HTR-8/SVneo (cell line): ENCODE data around the gene ISYNA1.

ENCODE experiments used
- DNase-seq: peaks from one replicate; pipeline ENCODE4 v3.0.0; 2011; ENCODE audit warnings: low spot score, mixed read lengths; ENCODE audit not compliant: insufficient read length
- FAIRE-seq: peaks from 2 replicates; lab custom pipeline; 2011; peaks lifted over from hg19 to GRCh38; lab: Jason Lieb, UNC

ISYNA1 gene

DNA sequence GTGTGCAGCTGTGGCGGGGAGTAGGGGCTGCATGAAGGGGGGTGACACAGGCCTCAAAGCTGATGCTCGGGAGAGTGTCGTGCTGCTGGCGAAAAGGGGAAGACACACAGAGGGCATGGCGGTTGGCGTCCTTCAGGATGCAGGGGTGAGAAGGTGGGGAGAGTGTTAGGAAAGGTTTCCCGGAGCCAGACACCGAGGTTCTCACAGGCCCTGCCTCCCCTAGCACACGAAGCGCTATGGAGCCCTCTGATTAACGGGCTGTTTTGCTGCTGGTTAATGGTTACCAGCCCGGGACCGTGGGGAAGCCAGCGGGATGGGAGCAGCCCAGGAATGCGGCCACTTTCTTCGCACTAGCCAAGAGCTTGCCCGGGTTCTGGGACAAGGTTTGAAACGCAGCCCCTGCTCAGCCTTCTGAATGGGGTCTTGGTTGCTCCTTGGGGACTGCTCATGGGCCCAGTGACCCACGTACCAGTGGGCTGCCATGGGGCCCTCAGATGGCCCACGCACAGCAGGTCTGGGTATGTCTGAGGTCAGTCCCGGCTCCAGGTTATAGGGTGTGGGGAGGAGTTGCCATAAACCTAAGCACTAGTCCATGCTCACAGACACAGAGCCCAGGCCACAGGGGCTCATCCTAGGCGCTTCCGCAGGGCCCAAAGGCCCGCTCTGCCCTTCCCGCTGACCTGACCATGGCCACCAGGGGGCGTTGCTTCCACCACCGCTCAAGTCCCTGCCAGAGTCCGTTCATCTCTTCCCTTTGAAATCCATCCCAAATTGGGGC, 31.3 kb upstream of the ISYNA1 start:
- no peak for FAIRE-seq

DNA sequence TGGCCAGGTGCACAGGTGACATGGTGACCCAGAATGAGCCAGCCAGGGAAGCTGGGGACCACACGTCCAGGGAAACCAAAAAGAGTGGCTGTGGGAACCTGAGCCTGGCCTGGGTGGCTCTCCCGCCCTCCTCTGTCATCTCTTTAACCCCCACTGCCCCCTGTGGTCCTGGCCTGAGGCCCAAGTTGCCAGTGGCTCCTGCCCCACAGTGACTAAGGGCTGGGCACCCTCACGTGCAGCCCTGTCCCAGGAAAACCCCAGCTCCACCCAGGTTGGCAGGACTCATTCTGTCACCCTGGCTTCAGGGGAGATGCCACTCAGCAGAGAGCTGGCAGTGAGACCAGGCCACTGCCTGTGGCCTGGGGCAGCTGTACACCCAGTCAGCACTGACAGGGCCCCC, 30.6 kb upstream of the ISYNA1 start:
- DNase-seq (no peak), FAIRE-seq (no peak)

More for the DNA sequence above, 31.3 kb upstream of the ISYNA1 start:
- no peak for DNase-seq

GRCh38 chr19:18467978-18468377, 30.0 kb upstream of the ISYNA1 start:
- peak; percentile 82 for FAIRE-seq
- no peak for DNase-seq

- DNase-seq (no peak), FAIRE-seq (no peak)
Measured at GRCh38 chr19:18466354-18466753, 28.4 kb upstream of the ISYNA1 start.

- no peak for DNase-seq
- no peak for FAIRE-seq
Measured at GRCh38 chr19:18465964-18466339, 28.0 kb upstream of the ISYNA1 start.

DNA sequence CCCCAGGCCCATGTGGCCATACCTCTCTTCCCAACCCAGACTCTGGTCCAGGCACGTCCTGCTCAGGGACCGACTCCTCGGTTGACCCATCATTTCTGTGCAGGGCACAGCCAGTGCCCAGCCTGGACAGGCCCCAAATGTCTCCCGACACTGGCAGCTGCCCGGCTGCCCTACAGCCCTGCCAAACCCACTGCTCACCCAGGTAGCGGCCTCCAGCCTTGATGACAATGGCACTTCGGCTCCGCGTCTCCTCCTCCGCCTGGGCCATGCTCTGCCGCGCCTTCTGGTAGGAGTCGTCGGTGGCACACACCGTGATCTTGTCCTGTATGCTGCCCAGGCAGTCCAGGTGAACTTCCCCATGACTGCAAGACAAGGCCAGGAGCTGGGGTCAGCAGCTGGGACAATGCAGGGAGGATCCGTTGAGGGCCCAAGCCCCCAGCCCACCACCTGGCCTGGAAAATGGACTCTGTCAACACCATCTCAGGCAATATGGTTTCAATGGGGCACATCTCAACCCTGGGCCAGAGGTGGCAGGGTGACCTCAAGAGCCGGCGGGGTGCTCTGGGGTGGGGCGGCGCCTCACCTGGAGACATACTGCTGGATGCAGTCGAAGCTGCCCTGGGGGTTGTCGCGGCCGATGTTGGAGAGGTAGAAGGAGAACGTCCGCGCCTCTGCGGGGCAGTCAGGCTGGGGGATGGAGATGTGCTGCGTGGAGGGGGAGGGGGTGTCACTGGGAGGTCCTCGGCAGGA, 27.5 kb upstream of the ISYNA1 start:
- no peak for DNase-seq
- FAIRE-seq: no peak

GRCh38 chr19:18464646-18465045, 26.7 kb upstream of the ISYNA1 start:
- no peak for DNase-seq
- FAIRE-seq: no peak

DNA sequence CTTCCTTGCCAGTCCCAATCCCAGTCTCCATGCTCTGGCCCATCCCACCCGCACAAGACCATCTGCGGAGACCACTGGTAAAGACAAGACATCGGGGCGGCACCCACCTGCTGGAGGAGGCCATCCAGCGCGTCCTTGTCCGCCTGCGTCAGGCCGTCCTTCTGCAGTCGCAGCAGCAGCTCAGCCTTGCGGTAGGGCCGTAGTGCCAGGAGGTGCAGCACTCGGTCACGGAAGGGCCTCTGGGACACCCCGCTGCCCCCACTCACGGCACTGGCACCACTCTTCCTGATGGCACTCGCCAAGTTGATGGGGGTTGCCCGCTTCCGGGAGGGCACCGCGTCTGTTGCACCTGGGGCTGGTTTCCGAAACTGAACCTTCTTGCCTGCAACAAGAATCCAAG, 23.5 kb upstream of the ISYNA1 start:
- FAIRE-seq (peak; percentile 58), DNase-seq (no peak)

GRCh38 chr19:18460900-18461299, 23.0 kb upstream of the ISYNA1 start:
- FAIRE-seq: peak; percentile 54

GRCh38 chr19:18457483-18458331, 19.8 kb upstream of the ISYNA1 start:
- no peak for DNase-seq
- FAIRE-seq: peak; percentile 20

More at GRCh38 chr19:18460900-18461299, 23.0 kb upstream of the ISYNA1 start:
- no peak for DNase-seq

- DNase-seq (no peak), FAIRE-seq (no peak)
Measured at GRCh38 chr19:18456974-18457373, 19.0 kb upstream of the ISYNA1 start.

- DNase-seq (no peak), FAIRE-seq (no peak)
Measured at GRCh38 chr19:18456279-18456678, 18.3 kb upstream of the ISYNA1 start.

DNA sequence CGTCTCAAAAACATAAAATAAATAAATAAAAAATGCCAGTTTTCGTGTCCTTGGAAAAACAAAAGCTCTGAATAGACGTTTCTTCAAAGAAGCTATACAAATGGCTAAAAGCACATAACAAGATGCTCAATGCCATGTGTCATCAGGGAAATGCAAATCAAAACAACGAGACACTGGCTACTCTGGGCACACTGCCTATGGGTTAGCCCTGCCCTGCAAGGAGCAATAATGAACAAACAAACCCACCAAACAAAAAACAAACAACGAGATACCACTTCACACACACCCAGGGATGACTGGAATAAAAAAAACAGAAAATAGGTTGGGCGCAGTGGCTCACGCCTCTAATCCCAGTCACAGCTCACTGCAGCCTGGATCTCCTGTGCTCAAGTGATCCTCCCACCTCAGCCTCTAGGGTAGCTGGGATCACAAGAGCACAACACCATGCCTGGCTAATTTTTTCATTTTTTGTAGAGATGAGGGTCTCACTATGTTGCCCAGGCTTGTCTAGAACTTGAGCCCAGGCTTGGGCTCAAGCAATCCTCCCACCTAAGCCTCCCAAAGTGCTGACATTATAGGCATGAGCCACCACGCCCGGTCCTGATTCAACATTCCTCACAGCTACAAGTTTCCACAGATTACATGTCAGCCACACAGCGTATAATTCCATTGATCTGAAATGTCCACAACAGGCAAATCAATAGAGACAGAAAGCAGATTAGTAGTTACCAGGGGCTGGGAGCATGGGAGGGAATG, 15.5 kb upstream of the ISYNA1 start:
- DNase-seq (no peak), FAIRE-seq (no peak)

GRCh38 chr19:18452386-18452785, 14.5 kb upstream of the ISYNA1 start:
- FAIRE-seq: no peak
- no peak for DNase-seq

- DNase-seq (peak; percentile 89), FAIRE-seq (peak; percentile 77)
Measured at GRCh38 chr19:18450931-18451836, 13.3 kb upstream of the ISYNA1 start.

GRCh38 chr19:18450021-18450930, 12.3 kb upstream of the ISYNA1 start:
- DNase-seq (no peak), FAIRE-seq (no peak)

DNA sequence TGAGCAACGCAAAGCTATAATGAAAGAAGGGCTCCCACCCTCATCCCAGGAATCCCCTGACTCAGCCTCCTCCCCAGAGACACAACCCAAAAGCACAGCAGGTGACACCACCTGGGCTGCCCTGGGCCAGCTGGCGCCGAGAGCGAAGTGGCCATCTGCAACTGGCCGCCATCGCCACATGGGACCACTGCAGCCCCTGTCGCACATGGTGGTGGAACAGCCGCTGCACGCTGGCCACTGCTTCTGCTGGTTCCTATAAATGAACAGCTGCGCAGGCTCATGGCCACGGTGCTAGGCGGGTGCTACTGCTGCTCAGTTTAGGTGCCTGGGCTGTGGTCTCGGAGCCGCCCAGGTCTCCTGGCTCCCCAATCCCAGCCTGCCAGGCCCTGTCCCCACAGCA, 11.6 kb upstream of the ISYNA1 start:
- FAIRE-seq (no peak), DNase-seq (no peak)

- no peak for FAIRE-seq
- DNase-seq: no peak
Measured at GRCh38 chr19:18446811-18447359, 9.0 kb upstream of the ISYNA1 start.
